ENCODE measurements around the gene POC1A.

DNA sequence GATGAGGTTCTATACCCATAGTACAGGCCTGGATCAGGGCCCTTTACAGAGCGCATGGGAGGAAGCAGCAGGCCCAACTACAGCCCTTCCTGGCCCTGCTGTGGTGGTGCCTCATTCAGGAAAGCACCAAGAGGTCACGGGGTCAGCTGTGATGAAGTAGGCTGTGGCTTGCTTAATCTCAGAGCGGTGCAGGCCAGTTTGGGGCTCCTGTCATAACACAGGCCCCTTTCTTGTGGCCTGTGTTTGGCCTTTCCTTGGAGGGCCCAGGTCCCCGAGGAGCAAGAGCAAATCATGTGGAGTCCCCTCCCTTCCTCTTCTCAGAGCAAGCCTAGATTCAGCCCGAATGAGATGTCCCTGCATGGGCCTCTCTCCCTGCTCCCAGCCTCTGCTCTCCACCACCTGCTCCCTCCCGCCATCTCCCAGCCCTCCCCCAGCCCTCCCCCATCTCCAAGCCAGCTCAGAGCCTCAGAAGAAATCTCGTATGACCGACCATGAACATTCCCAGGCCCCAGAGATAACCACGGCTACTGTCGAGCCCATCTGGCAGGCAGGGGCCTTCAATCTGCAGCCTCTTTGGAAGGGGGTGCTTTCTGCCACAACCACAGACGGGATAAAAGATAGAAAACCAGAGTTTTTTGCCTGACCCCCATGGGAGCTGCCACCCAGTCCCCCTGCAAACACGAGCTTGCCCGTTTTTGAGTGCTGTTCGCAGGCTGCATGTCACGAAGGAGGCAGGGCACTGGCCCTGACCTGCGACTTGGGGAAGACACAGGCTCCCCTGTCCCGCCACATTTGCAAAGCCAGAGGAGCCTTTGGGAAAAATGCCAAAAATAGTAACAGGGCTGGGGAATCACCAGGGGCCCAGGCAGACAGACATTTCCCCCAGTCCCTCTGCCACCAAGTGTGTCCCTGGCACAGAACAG is 65.5 kb downstream of the POC1A start:
- TF ChIP-seq, protein P1, sequence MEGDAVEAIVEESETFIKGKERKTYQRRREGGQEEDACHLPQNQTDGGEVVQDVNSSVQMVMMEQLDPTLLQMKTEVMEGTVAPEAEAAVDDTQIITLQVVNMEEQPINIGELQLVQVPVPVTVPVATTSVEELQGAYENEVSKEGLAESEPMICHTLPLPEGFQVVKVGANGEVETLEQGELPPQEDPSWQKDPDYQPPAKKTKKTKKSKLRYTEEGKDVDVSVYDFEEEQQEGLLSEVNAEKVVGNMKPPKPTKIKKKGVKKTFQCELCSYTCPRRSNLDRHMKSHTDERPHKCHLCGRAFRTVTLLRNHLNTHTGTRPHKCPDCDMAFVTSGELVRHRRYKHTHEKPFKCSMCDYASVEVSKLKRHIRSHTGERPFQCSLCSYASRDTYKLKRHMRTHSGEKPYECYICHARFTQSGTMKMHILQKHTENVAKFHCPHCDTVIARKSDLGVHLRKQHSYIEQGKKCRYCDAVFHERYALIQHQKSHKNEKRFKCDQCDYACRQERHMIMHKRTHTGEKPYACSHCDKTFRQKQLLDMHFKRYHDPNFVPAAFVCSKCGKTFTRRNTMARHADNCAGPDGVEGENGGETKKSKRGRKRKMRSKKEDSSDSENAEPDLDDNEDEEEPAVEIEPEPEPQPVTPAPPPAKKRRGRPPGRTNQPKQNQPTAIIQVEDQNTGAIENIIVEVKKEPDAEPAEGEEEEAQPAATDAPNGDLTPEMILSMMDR (IDR thresholded peaks at IDR 0.05), result no peak
- TF ChIP-seq SIN3A (IDR thresholded peaks at IDR 0.05; ENCODE audit: borderline replicate concordance, insufficient read depth, low read depth, low read length), result no peak

Data from Panc1 (cell line).